ENCODE results near the gene CACNA2D3.

The CACNA2D3 gene

DNA sequence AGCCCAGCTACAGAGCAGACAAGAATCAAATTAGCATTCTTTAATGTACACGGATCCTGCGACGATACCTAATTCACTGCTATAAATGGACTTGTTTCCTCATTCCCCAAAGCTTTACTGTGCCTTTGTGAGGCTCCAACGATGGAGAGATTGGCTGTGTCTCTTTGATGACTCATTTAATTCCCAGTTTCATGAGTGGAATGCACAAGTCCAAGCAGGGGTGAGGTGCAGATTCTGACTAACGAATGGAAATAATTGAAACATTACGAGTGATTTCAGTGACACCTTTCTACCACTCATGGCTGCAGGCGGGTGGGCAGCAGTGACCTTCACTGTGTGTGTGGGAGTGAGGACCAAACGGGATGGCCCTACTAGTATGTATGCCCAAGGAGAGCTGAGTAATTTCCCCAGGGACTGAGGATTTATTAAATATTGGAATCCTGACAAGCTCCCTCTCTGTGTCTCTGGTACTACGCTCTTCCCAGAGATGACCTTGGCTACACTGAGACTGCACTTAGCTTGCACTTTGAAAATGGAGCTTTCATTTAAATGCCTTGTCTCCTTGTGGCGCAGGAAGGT is 156.7 kb downstream of the CACNA2D3 start:
- H3K36me3 Mint-ChIP-seq (ENCODE audit: low read depth): no peaks in the 10 kb centered on the region
- peaks cover 4% of the 10 kb centered on the region for H3K27me3 Mint-ChIP-seq
- H3K9me3 Mint-ChIP-seq: peaks cover 10% of the 10 kb centered on the region
- ATAC-seq: no peak
- H3K4me1 Mint-ChIP-seq: no peaks in the 10 kb centered on the region
- H3K4me3 Mint-ChIP-seq: no peak overlapping the region
- DNase-seq: no peak
- no peak overlapping the region for H3K27ac Mint-ChIP-seq

DNA sequence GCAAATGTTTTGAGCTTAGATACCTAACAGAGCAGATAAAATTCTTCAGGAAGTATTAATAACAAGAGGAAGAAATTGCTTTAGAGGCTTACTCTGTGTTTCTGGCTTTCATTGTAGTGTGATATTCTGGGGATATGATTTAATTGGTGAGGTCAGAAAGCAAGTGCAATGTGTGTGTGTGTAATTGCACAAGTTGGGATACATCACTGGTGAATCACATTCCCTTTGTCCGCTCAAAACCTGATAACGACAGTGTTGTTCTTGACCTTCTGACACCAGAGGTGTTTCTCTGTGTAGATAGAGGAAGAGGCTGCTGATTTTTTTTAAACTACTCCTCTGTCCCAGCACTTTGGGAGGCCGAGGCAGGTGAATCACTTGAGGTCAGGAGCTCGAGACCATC is 161.1 kb downstream of the CACNA2D3 start:
- Mint-ChIP-seq H3K4me1 (no peaks in the 10 kb centered on the region), H3K4me3 (no peak overlapping the region), H3K27me3 (peaks cover 4% of the 10 kb centered on the region), H3K36me3 (ENCODE audit: low read depth) (no peaks in the 10 kb centered on the region), H3K27ac (no peak overlapping the region), H3K9me3 (no peaks in the 10 kb centered on the region)
- ATAC-seq: no peak
- DNase-seq: no peak

DNA sequence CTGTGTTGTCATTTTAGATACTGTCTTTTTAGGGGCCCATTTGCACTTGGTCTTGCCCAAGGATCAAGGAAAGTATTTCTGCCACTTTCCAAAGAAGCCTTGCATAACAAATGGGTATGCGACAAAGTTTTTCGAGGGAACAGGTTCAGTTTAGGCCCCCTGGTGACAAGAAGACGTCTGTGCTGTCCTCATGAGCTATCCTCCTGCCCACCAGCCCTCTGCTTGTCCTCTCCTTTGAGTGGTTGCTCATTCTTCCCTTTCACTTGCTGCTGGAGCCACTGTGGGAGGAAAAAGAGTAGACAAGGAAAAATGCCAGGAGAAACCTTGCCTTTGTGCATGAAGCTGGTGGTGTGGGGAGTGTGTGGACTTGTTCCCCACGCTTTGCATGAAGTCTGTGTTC is 171.9 kb downstream of the CACNA2D3 start:
- DNase-seq: no peak
- Mint-ChIP-seq H3K27ac (no peak overlapping the region), H3K27me3 (peaks cover 5% of the 10 kb centered on the region), H3K4me3 (no peak overlapping the region), H3K36me3 (ENCODE audit: low read depth) (no peaks in the 10 kb centered on the region), H3K9me3 (no peaks in the 10 kb centered on the region), H3K4me1 (no peaks in the 10 kb centered on the region)
- ATAC-seq: no peak

DNA sequence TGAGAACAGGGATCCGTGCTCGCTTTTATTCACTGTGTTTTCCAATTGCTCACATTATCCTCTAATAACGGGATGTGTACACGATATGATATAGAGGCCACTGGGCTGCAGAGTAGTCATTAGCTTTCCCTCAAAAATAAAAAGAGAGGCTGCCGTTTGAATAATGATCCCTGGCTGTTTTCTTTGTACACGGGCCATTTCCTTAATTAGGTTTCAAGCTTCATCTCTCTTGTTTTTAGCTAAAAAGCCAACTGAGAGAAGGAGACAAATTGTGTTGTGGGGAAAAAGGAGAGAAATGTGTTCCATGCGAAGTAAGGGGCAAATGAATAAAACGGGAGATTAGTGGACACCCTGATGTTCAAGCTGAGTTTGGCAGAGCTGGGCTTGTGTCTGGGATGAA is 174.2 kb downstream of the CACNA2D3 start:
- no peaks in the 10 kb centered on the region for H3K4me1 Mint-ChIP-seq
- ATAC-seq (no peak), DNase-seq (no peak)
- no peaks in the 10 kb centered on the region for H3K36me3 Mint-ChIP-seq (ENCODE audit: low read depth)
- H3K27ac Mint-ChIP-seq: no peak overlapping the region
- H3K27me3 Mint-ChIP-seq: peaks cover 5% of the 10 kb centered on the region
- H3K4me3 Mint-ChIP-seq: no peak overlapping the region
- no peaks in the 10 kb centered on the region for H3K9me3 Mint-ChIP-seq

DNA sequence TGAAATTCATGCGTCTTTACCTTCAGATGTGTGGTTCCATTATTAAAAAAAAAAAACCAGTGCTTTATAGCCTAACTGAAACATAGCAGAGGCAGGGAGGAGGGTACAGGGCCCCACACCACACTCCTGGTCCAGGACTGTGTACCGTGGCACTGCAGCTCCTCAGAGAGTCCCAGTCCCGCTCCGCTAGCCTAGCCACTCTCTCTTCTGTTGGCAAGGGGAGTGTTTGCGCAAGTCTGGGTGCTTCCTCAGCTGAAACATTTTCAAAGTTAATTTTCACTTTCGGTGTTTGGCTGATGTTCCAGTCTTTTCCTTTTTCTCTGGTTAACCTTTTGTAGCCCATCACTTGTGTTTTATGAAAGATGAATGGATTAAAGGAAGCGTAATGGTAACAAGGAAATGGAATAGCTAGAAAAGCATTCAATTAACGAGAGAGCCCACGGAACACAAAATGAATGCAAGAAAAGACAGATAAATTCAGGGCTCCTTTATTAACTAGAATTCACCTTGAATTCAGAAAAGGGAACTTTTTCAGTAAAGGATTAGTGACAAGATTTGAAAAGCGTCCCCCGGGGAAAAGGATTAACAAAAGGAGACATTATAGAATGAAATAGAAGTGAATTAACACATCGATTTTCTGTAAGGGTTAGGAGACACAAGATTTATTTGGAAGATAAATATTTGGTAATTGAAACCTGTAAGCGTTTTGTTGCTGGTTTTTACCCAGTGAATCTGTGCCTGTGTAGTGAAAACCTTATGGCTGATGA is 177.0 kb downstream of the CACNA2D3 start:
- Mint-ChIP-seq H3K9me3 (no peaks in the 10 kb centered on the region), H3K27ac (no peak overlapping the region), H3K27me3 (peaks cover 5% of the 10 kb centered on the region), H3K36me3 (ENCODE audit: low read depth) (no peaks in the 10 kb centered on the region), H3K4me3 (no peak overlapping the region), H3K4me1 (no peaks in the 10 kb centered on the region)
- DNase-seq: no peak
- ATAC-seq: no peak

DNA sequence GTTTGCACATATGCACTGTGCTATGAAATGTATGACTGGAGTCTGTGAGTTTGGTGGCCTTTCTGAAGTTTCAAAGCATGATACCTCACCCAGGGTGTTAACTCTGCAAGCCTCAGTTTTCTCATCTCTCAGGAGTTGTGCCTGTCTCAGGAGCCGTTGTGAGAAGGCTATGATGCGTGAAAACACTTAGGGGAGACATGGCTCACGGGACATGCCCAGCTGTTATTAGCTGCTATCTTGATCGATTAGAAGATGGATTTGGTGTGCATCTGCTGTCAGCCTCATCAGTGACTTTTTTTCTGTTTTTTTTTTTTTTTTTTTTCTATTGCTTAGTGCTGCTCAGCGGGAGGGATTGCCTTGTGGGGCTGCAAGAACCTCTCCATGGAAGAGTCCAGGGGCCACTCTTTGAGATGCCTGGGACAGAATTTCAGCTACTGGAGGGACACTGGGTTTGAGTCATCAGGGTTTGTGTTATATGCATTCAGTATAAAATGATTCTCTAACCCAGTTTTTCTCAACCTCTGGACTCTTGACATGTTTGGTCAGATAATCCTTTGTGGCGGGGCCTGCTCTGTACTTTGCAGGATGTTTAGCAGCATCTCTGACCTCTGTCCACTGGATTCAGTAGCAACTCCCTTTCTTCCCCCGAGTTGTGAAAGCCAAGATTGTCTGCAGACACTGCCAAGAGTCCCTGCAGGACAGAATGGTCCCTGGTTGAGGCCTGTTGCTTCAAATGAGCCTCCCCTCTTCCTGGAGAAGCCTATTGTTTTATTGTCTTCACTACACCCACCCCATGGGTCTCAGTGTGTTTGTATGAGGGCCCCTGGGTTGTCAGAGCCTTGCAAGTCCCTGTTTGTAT is 181.4 kb downstream of the CACNA2D3 start:
- Mint-ChIP-seq H3K4me3 (no peak overlapping the region), H3K27ac (no peak overlapping the region), H3K9me3 (no peaks in the 10 kb centered on the region), H3K4me1 (no peaks in the 10 kb centered on the region), H3K36me3 (ENCODE audit: low read depth) (no peaks in the 10 kb centered on the region), H3K27me3 (no peaks in the 10 kb centered on the region)
- no peak for ATAC-seq
- no peak for DNase-seq

DNA sequence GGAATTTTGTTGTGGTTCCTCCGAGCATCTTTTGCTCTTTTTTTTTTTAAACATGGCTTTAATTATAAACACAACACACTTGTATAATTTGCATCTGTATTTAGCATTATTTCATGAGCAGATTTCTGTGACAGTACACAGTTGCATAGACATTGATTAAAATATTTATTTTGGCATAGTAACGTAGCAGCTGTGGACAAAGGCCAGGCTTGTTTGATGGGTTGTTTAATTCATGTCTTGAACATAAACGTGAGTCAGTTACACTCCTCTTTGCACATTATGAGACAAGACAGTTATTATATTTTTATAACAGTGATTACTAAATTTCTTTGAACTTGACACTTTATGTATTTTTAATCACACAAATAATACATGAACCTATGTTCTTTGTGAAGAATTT is 182.5 kb downstream of the CACNA2D3 start:
- no peaks in the 10 kb centered on the region for H3K4me1 Mint-ChIP-seq
- no peak overlapping the region for H3K4me3 Mint-ChIP-seq
- no peaks in the 10 kb centered on the region for H3K9me3 Mint-ChIP-seq
- H3K27ac Mint-ChIP-seq: no peak overlapping the region
- H3K36me3 Mint-ChIP-seq (ENCODE audit: low read depth): no peaks in the 10 kb centered on the region
- peaks cover 1% of the 10 kb centered on the region for H3K27me3 Mint-ChIP-seq
- DNase-seq (no peak), ATAC-seq (no peak)

DNA sequence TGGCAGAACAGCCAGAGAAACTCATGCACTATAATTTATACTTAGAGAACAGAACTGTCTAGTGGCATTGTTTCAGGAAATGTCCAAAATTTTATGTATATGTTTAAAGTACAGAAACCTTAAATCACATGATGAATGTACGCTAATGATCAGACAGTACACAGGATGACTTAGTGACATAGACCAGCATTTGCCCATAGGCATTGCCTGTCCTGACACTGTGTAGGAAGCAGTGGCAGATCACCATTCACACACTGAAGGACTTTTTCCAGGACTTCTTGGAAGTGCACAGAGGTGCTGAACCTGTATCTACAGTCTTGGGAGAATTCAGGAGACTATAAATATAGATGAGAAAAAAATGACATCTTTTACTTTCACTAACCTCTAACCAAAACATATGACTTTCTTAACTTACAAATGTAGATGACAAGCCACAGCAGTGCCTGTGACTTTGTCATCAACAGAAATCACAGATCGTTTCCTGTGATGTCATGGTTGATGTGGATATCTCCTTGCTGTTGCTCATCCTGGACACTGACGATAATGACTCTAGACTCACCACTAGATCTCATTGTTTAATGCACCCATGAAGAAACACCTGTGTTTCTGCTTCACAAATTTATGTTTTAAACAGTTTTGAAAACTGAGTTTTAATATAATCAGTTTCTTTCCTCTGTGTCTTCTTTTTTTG is 183.2 kb downstream of the CACNA2D3 start:
- Mint-ChIP-seq H3K27me3 (peaks cover 1% of the 10 kb centered on the region), H3K9me3 (no peaks in the 10 kb centered on the region), H3K4me1 (no peaks in the 10 kb centered on the region), H3K36me3 (ENCODE audit: low read depth) (no peaks in the 10 kb centered on the region), H3K27ac (no peak overlapping the region), H3K4me3 (no peak overlapping the region)
- ATAC-seq (no peak), DNase-seq (no peak)

DNA sequence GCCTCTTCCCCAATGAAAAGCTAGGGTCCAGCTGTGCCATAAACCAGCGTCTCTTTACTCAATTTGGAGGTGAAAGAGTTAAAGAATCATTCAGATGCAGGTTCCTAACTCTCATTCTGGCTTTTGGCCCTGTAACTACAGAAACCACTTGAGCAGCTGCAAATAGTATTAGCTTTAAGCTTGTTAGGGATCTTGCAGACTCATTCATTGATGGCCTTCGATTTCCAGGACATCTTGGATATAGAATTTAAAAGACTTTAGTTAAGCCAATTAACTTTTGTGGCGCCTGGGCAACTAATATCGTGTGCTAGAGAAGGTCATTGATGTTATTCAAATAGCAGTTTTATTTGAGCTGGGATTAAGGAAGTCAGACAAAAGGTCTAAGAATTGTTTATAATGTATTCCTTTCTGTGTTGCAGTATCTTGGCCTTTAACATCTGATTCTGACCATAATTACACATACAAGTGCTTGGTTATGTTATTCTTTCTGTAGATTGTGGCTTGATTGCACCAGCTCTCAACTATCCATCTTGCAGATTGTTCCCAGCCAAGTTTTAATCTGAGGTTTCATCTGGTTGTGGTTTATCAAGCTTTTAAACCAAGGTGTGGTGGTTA is 185.3 kb downstream of the CACNA2D3 start:
- no peaks in the 10 kb centered on the region for H3K4me1 Mint-ChIP-seq
- H3K9me3 Mint-ChIP-seq: no peaks in the 10 kb centered on the region
- H3K36me3 Mint-ChIP-seq (ENCODE audit: low read depth): no peaks in the 10 kb centered on the region
- ATAC-seq: no peak
- no peak overlapping the region for H3K27ac Mint-ChIP-seq
- no peak overlapping the region for H3K4me3 Mint-ChIP-seq
- H3K27me3 Mint-ChIP-seq: peaks cover 1% of the 10 kb centered on the region
- DNase-seq: no peak

DNA sequence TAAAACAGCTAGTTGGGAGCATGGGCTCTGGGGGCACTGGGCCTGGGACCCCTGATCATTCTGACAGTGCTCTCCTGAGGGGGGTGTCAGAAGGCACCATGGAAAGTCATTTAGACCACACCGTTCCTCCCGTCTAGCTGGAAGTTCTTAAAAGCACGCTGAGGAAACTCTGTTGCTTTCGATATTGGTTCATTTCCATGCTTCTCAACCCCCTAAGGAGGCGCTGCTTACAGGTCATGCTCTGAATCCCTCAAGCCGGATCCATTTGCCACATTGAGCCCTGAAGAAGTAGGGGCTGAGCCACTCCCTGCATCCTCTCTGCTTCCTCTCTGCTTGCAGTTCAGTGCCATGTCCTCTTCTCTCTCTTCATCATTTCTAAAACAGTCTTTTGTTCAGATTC is 187.2 kb downstream of the CACNA2D3 start:
- peaks cover 4% of the 10 kb centered on the region for H3K9me3 Mint-ChIP-seq
- H3K27ac Mint-ChIP-seq: no peak overlapping the region
- no peaks in the 10 kb centered on the region for H3K4me1 Mint-ChIP-seq
- ATAC-seq: no peak
- H3K27me3 Mint-ChIP-seq: peaks cover 1% of the 10 kb centered on the region
- no peaks in the 10 kb centered on the region for H3K36me3 Mint-ChIP-seq (ENCODE audit: low read depth)
- DNase-seq: no peak
- no peak overlapping the region for H3K4me3 Mint-ChIP-seq

DNA sequence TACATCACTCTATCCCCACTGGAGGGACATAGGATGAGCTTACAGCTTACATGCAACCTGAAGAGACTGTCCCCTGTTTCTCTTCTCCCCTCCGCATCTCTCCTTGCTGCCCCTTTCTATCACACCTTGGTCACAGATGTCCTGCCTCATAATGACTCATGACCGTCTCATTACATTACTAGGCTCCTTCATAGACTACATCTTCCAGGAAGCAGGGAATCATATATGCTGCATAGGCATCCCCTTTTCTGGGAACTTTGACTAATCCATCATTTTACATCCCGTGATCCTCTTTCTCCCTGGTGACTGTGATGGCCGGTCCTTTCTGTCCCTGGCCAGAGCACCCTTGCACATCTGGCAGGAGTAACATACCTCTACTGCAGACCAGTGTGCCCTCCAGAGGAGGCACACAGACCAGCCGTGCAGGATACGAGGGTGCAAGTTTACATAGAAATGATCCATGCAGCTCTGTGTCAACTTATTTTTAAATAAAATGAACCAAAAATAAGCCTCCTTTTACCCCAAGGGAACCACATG is 188.9 kb downstream of the CACNA2D3 start:
- H3K27ac Mint-ChIP-seq: no peak overlapping the region
- no peaks in the 10 kb centered on the region for H3K4me1 Mint-ChIP-seq
- no peaks in the 10 kb centered on the region for H3K36me3 Mint-ChIP-seq (ENCODE audit: low read depth)
- H3K27me3 Mint-ChIP-seq: peaks cover 1% of the 10 kb centered on the region
- ATAC-seq (no peak), DNase-seq (no peak)
- H3K9me3 Mint-ChIP-seq: peaks cover 4% of the 10 kb centered on the region
- H3K4me3 Mint-ChIP-seq: no peak overlapping the region

DNA sequence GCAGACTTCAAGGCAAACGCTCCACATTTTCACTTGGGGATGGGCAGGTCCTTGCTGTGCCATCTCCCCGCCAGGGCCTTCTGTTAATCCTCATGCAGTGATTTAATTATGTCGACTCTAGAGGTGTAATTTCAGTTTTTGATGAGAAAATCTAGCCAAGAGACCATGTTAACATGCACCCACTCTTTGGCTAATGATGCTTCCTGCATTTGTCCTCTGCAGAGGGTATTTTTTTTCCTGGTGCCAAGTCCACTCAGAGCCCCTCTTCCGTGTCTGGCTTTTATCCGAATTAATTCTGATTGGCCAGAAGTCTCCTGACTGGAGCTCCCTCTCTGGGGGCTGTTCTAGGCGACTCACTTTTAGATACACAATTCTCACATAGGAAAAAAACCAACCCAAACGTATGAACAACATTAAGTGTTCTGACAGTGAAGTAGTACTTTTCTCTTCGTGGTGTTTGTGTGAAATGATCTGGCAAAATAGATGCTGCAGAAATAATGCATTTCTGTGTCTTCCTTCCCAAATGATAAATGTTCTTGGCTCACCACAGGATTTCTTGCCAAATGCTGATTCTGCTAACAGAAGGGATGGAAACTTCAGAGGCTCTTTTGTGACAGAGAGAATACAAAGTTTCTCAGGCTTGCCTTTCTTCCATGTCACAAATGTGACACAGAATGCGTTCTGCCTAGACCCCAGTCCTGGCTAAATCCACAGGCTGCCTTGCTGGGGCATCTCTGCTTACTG is 190.0 kb downstream of the CACNA2D3 start:
- Mint-ChIP-seq H3K27me3 (peaks cover 1% of the 10 kb centered on the region), H3K4me1 (no peaks in the 10 kb centered on the region), H3K27ac (no peak overlapping the region), H3K9me3 (peaks cover 4% of the 10 kb centered on the region), H3K4me3 (no peak overlapping the region), H3K36me3 (ENCODE audit: low read depth) (no peaks in the 10 kb centered on the region)
- no peak for DNase-seq
- ATAC-seq: no peak

DNA sequence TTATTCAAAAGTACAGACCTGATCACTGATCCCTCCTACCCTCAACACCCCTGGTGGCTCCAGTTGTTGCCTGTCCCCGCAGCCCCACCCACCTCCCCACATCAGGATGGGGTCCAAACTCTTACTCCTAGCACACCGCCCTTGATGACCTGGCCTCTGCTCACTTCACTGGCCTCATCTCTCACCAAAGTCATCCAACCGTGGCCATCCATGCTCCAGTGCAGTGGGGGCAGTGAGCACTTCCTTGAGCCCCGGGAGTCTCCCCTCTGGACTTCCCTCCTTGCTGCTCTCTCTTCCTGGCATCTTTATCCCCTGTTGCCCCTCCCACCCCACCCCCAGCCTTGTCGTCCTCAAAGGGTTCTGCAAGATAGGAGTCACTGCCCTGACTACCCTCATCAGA is 191.1 kb downstream of the CACNA2D3 start:
- Mint-ChIP-seq H3K27ac (no peak overlapping the region), H3K36me3 (ENCODE audit: low read depth) (no peaks in the 10 kb centered on the region), H3K4me1 (no peaks in the 10 kb centered on the region), H3K27me3 (peaks cover 5% of the 10 kb centered on the region), H3K9me3 (peaks cover 4% of the 10 kb centered on the region), H3K4me3 (no peak overlapping the region)
- ATAC-seq: no peak
- DNase-seq: no peak

All from activated naive CD8-positive, alpha-beta T cell treated with anti-CD3 and anti-CD28 coated beads, Interleukin-2, amount 50 U/mL, for 24 hours (primary cell).